Chondrocyte (in vitro differentiated cells): ENCODE results near the gene COL5A1. TPM values are rescaled to one million over a fixed set of nuclear protein-coding genes. Genes with fewer than 3 reads are reported as not detected.

Experiments used
- DNase-seq: peaks from one replicate; pipeline ENCODE4 v3.0.0; 2021; ENCODE audit warnings: mixed read lengths, low spot score
- H3K27ac Mint-ChIP-seq: one replicate; pipeline ENCODE4 v1.8.0; 2021; ENCODE audit warnings: mild to moderate bottlenecking, moderate library complexity, mixed read lengths; ENCODE audit not compliant: unreplicated experiment
- H3K27me3 Mint-ChIP-seq: 2 replicates; pipeline ENCODE4 v1.8.0; 2021; ENCODE audit warnings: low read depth, mixed read lengths
- H3K36me3 Mint-ChIP-seq: 2 replicates; pipeline ENCODE4 v1.8.0; 2021; ENCODE audit warnings: low read depth, mixed read lengths
- H3K4me1 Mint-ChIP-seq: 2 replicates; pipeline ENCODE4 v1.8.0; 2021; ENCODE audit warnings: low read depth, mild to moderate bottlenecking, mixed read lengths
- H3K4me3 Mint-ChIP-seq: one replicate; pipeline ENCODE4 v1.8.0; 2021; ENCODE audit warnings: mild to moderate bottlenecking, moderate library complexity, mixed read lengths; ENCODE audit not compliant: unreplicated experiment
- H3K9me3 Mint-ChIP-seq: 2 replicates; pipeline ENCODE4 v1.8.0; 2021; ENCODE audit warnings: low read depth, mixed read lengths
- total RNA-seq: library from RNA; stranded (reverse); gene quantifications from 3 replicates; pipeline ENCODE4 v1.2.1, GENCODE V29; 2021
- TF ChIP-seq, protein P1 (sequence below): fragments of 200-600 bp; sonication (generic); IDR thresholded peaks from 2 replicates; pipeline ENCODE4 v1.5.0; 2021; ENCODE audit warnings: antibody characterized with exemption, mild to moderate bottlenecking, moderate library complexity

Gene COL5A1
- total RNA-seq, 1 donor from 2014 or later = 2,235 TPM

DNA sequence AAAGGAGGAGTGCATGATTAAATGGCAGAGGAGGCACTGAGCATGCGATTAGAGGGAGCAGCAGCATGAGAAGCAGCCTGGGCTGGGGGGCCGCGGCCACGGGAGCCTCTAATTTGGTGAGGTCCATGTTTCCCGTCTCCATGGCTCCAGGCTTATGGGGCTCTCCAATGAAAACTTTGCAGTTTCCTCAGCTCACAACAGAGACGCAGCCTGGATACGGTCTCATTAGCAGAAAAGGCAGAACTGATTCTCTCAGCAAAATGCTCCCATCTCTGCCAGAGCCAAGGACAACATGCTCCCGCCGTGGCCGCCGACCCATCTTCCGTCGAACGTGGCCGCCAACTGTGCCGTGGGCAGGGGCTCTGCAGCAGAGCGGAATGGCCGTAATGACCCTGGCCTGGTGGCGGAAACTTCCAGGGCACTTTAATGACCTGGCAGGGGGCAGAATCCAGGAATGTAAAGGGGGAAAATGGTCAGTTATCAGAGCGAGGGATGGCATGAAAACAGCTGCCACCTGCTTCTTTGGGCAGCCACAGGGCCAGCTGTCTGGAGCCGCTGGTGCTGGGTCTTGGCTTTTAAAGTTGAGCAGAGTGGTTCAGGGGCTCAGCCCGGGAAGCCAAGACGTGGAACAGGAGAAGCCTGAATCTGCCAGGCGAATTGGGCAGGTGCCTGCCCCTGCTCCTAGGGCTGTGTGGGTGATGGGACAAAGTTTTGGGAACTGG is 76.5 kb downstream of the COL5A1 start:
- H3K27me3 Mint-ChIP-seq = no peaks in the 10 kb centered on the region
- peaks cover 51% of the 10 kb centered on the region for H3K36me3 Mint-ChIP-seq
- H3K4me3 Mint-ChIP-seq = no peak overlapping the region
- H3K27ac Mint-ChIP-seq = peak overlapping the region; percentile 76
- no peaks in the 10 kb centered on the region for H3K9me3 Mint-ChIP-seq
- TF ChIP-seq, protein P1, sequence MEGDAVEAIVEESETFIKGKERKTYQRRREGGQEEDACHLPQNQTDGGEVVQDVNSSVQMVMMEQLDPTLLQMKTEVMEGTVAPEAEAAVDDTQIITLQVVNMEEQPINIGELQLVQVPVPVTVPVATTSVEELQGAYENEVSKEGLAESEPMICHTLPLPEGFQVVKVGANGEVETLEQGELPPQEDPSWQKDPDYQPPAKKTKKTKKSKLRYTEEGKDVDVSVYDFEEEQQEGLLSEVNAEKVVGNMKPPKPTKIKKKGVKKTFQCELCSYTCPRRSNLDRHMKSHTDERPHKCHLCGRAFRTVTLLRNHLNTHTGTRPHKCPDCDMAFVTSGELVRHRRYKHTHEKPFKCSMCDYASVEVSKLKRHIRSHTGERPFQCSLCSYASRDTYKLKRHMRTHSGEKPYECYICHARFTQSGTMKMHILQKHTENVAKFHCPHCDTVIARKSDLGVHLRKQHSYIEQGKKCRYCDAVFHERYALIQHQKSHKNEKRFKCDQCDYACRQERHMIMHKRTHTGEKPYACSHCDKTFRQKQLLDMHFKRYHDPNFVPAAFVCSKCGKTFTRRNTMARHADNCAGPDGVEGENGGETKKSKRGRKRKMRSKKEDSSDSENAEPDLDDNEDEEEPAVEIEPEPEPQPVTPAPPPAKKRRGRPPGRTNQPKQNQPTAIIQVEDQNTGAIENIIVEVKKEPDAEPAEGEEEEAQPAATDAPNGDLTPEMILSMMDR = no peak
- H3K4me1 Mint-ChIP-seq = peaks cover 32% of the 10 kb centered on the region
- no peak for DNase-seq

DNA sequence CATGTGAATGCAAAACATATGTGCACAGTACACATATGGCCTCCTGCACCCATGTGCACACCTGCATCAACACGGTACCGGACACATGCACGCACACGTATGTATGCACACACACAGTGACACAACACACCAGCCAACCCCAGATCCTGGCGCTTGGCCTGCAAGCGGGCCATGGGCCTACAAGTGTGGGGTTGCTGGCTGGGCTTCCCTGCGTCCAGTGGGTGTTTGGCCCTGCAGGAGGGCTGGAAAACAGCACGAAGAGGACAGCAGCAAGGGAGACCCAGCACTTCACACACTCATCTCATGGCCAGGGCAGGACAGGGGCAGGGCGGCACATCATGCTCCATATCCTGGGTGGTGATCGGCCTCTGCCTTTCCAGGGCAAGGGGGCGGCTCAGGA is 77.7 kb downstream of the COL5A1 start:
- TF ChIP-seq, protein P1 = no peak
- Mint-ChIP-seq H3K9me3 (no peaks in the 10 kb centered on the region), H3K27ac (peak overlapping the region; percentile 63), H3K27me3 (no peaks in the 10 kb centered on the region), H3K36me3 (peaks cover 39% of the 10 kb centered on the region), H3K4me1 (peaks cover 22% of the 10 kb centered on the region), H3K4me3 (no peak overlapping the region)
- DNase-seq = no peak

DNA sequence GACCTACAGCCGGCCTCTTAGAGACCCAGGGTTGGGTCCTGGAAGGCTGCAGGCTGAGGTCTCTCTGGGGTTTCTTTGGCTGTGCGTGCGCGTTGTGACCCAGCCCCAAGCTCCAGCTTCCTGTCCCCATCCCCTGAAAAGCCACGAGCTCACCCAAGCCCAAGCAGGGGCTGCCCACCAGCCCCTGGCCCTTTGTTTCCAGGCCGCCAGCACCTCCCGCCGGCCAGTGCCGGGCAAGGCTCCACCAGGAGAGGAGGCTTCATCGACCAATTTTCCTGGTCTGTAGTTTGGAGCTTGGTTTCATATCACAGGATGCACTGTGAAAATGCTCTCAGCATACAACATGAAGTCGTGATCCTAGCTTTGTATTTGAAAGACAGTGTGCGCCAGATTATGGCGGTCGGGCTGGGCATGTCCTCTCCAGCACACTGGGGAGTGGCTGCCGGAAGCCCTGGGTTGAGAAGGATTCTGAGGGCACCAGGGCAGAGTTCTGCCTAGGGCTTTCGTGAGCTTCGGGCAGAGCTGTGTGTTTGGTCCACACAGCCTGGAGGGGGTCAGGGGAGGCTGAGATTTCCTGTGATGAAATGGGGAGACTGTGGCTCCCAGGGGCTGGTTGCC is 78.6 kb downstream of the COL5A1 start:
- no peak overlapping the region for H3K4me3 Mint-ChIP-seq
- TF ChIP-seq, protein P1 = no peak
- H3K27ac Mint-ChIP-seq = peak overlapping the region; percentile 54
- peaks cover 39% of the 10 kb centered on the region for H3K36me3 Mint-ChIP-seq
- no peak for DNase-seq
- H3K27me3 Mint-ChIP-seq = no peaks in the 10 kb centered on the region
- no peaks in the 10 kb centered on the region for H3K9me3 Mint-ChIP-seq
- peaks cover 17% of the 10 kb centered on the region for H3K4me1 Mint-ChIP-seq

DNA sequence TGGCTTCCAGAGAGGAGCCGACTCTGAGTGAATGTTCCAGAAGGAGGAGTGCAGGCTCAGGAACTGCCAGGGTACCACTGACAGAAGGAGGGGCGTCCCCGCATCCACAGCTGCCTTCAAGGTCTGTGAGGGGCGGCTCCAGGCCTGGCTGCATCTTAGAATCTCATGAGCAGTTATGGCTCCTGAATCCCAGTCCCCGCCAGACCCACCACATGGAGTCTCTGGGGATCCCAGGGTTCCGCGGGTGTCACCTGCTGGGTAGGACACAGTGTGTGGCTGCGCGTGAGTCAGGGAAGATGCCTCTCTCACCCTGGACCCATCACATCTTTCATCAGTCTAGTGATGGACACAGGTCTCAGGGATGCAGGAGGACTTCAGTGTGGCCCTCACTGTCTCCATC is 79.2 kb downstream of the COL5A1 start:
- Mint-ChIP-seq H3K36me3 (peaks cover 41% of the 10 kb centered on the region), H3K9me3 (no peaks in the 10 kb centered on the region), H3K27me3 (no peaks in the 10 kb centered on the region), H3K4me3 (no peak overlapping the region), H3K27ac (peak overlapping the region; percentile 54), H3K4me1 (peaks cover 17% of the 10 kb centered on the region)
- DNase-seq = no peak
- TF ChIP-seq, protein P1 = no peak

DNA sequence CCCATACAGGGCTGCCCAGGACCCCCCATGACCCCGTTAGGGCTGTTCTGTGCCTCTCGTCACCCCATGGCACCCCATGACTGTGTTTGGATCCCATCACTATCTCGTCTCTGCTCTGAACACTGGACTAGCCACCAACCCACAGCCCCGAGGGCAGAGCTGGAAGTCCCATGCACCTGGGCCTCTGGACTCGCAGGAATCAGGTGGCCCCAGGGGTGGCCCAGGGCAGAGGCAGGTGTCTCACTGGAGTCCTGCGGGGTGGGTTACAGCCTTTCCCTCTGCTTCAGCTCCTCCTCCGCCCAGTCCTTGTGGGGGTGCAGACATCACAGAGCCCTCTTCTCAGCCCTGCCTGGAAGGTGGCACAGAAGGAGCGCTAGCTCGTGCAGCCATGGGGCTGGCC is 79.7 kb downstream of the COL5A1 start:
- peak overlapping the region; percentile 54 for H3K27ac Mint-ChIP-seq
- H3K36me3 Mint-ChIP-seq = peaks cover 40% of the 10 kb centered on the region
- no peaks in the 10 kb centered on the region for H3K9me3 Mint-ChIP-seq
- TF ChIP-seq, protein P1 = no peak
- H3K4me3 Mint-ChIP-seq = no peak overlapping the region
- H3K4me1 Mint-ChIP-seq = peaks cover 16% of the 10 kb centered on the region
- DNase-seq = no peak
- no peaks in the 10 kb centered on the region for H3K27me3 Mint-ChIP-seq
